Right lobe of liver (tissue), 4 donors: Measurements from ENCODE around the gene GGCT.

Experiments
- POLR2A ChIP-seq: fragments of 450-650 bp; IDR thresholded peaks from one replicate; pipeline ENCODE4 v1.6.1; 2017; ENCODE audit warnings: antibody characterized with exemption, mild to moderate bottlenecking
- TF ChIP-seq, protein P1 (sequence below), 4 donors: fragments of 200-600 bp in 3 of 4; fragments of 450-650 bp in 1 of 4; IDR thresholded peaks; one replicate each; pipeline versions ENCODE4 v1.5.1 to v1.8.0; 2016 to 2022; ENCODE audit warnings: antibody characterized with exemption in 4 of 4, mild to moderate bottlenecking in 2 of 4
- donor health status: DM: no; HTN: no; CAD: no.
- donor health status: DM: no; HTN: no; CAD: no.
- donor health status: DM: no; HTN: yes; CAD: no.

GRCh38 chr7:30553141-30553540 lies 48.5 kb upstream of the GGCT start:
- TF ChIP-seq, protein P1, sequence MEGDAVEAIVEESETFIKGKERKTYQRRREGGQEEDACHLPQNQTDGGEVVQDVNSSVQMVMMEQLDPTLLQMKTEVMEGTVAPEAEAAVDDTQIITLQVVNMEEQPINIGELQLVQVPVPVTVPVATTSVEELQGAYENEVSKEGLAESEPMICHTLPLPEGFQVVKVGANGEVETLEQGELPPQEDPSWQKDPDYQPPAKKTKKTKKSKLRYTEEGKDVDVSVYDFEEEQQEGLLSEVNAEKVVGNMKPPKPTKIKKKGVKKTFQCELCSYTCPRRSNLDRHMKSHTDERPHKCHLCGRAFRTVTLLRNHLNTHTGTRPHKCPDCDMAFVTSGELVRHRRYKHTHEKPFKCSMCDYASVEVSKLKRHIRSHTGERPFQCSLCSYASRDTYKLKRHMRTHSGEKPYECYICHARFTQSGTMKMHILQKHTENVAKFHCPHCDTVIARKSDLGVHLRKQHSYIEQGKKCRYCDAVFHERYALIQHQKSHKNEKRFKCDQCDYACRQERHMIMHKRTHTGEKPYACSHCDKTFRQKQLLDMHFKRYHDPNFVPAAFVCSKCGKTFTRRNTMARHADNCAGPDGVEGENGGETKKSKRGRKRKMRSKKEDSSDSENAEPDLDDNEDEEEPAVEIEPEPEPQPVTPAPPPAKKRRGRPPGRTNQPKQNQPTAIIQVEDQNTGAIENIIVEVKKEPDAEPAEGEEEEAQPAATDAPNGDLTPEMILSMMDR (IDR thresholded peaks at IDR 0.05) = no peak
- TF ChIP-seq POLR2A = no peak
